ENCODE data around the gene SLC15A3.

The SLC15A3 gene

GRCh38 chr11:60951904-60952741 is at the start of gene SLC15A3:
Gene SLC15A3, minus strand, starts transcription at chr11:60952176. Its CDS starts 625 bp downstream, at chr11:60951551.
- no peak for FAIRE-seq

- no peak for FAIRE-seq
Measured at GRCh38 chr11:61000426-61000825, 48.5 kb upstream of the SLC15A3 start.

GRCh38 chr11:60996381-60997138 is 44.6 kb upstream of the SLC15A3 start:
- no peak for FAIRE-seq

- no peak for FAIRE-seq
Measured at GRCh38 chr11:60995798-60996197, 43.8 kb upstream of the SLC15A3 start.

GRCh38 chr11:60994541-60995080 is 42.6 kb upstream of the SLC15A3 start:
- FAIRE-seq = no peak

- no peak for FAIRE-seq
Measured at GRCh38 chr11:60993615-60994014, 41.6 kb upstream of the SLC15A3 start.

- no peak for FAIRE-seq
Measured at GRCh38 chr11:60992842-60993409, 41.0 kb upstream of the SLC15A3 start.

GRCh38 chr11:60991457-60991856 is 39.5 kb upstream of the SLC15A3 start:
- no peak for FAIRE-seq

- FAIRE-seq = no peak
Measured at GRCh38 chr11:60989093-60989650, 37.2 kb upstream of the SLC15A3 start.

- no peak for FAIRE-seq
Measured at GRCh38 chr11:60988658-60989057, 36.7 kb upstream of the SLC15A3 start.

GRCh38 chr11:60987577-60988277 is 35.8 kb upstream of the SLC15A3 start:
- FAIRE-seq = no peak

- FAIRE-seq = no peak
Measured at GRCh38 chr11:60985991-60986915, 34.3 kb upstream of the SLC15A3 start.

GRCh38 chr11:60985501-60985900 is 33.5 kb upstream of the SLC15A3 start:
- no peak for FAIRE-seq

- no peak for FAIRE-seq
Measured at GRCh38 chr11:60984636-60985035, 32.7 kb upstream of the SLC15A3 start.

GRCh38 chr11:60984149-60984548 is 32.2 kb upstream of the SLC15A3 start:
- FAIRE-seq = no peak

- FAIRE-seq = no peak
Measured at GRCh38 chr11:60982184-60982583, 30.2 kb upstream of the SLC15A3 start.

GRCh38 chr11:60981515-60981914 is 29.5 kb upstream of the SLC15A3 start:
- FAIRE-seq = no peak

GRCh38 chr11:60978546-60979380 is 26.8 kb upstream of the SLC15A3 start:
- FAIRE-seq = no peak

- no peak for FAIRE-seq
Measured at GRCh38 chr11:60977836-60978235, 25.9 kb upstream of the SLC15A3 start.

GRCh38 chr11:60977224-60977623 is 25.2 kb upstream of the SLC15A3 start:
- FAIRE-seq = no peak

Measured in G401.6 (cell line).